Loucy (cell line): ENCODE results near the gene RBPMS2.

Experiments used
- CTCF ChIP-seq: fragments of 200-600 bp; sonication (generic); conservative IDR thresholded peaks from 2 replicates; pipeline ENCODE4 v1.5.1; 2014; ENCODE audit warnings: mild to moderate bottlenecking, antibody characterized with exemption, low read length
- EZH2phosphoT487 ChIP-seq: fragments of 200-600 bp; IDR thresholded peaks from 2 replicates; pipeline ENCODE4 v1.6.1; 2018; ENCODE audit warnings: antibody characterized with exemption, mild to moderate bottlenecking, moderate library complexity, borderline replicate concordance

- no peak for TF ChIP-seq CTCF
- TF ChIP-seq EZH2phosphoT487: no peak
Observed at GRCh38 chr15:64763462-64763861, 11.9 kb downstream of the RBPMS2 start.
